Activated gamma-delta T cell treated with anti-CD3 and anti-CD28 coated beads, Interleukin-2, amount 50 U/mL, for 16 hours (primary cell): ENCODE results near the gene NAA60.
"Not testable (repeated sequence)": the region's sequence is repeated elsewhere in the genome, so short reads cannot be mapped to it uniquely, and the experiment has no call there.

Experiments
- DNase-seq: peaks from one replicate; pipeline ENCODE4 v3.0.0-alpha.2; 2020; ENCODE audit warnings: low read depth

Gene NAA60

GRCh38 chr16:3465301-3465700 lies 21.8 kb downstream of the NAA60 start:
- no peak for DNase-seq

GRCh38 chr16:3465911-3466584 lies 22.6 kb downstream of the NAA60 start:
- DNase-seq: no peak

GRCh38 chr16:3467182-3467581 lies 23.7 kb downstream of the NAA60 start:
- DNase-seq: no peak

- DNase-seq: no peak
These were observed 24.4 kb downstream of the NAA60 start for GRCh38 chr16:3467921-3468320.

GRCh38 chr16:3468501-3468900 lies 25.0 kb downstream of the NAA60 start:
- DNase-seq: no peak

- DNase-seq: no peak
These were observed 26.3 kb downstream of the NAA60 start for GRCh38 chr16:3469736-3470135.

- no peak for DNase-seq
These were observed 27.2 kb downstream of the NAA60 start for GRCh38 chr16:3470723-3471122.

- DNase-seq: no peak
These were observed 28.2 kb downstream of the NAA60 start for GRCh38 chr16:3471518-3472176.

- DNase-seq: no peak
These were observed 29.6 kb downstream of the NAA60 start for GRCh38 chr16:3472878-3473595.

- not testable (repeated sequence) for DNase-seq
These were observed 30.1 kb downstream of the NAA60 start for GRCh38 chr16:3473596-3473943.

GRCh38 chr16:3474136-3474779 lies 30.8 kb downstream of the NAA60 start:
- DNase-seq: no peak

GRCh38 chr16:3474870-3475269 lies 31.4 kb downstream of the NAA60 start:
- not testable (repeated sequence) for DNase-seq

- DNase-seq: no peak
These were observed 32.3 kb downstream of the NAA60 start for GRCh38 chr16:3475604-3476375.

GRCh38 chr16:3476409-3476808 lies 32.9 kb downstream of the NAA60 start:
- no peak for DNase-seq

- DNase-seq: no peak
These were observed 34.9 kb downstream of the NAA60 start for GRCh38 chr16:3478242-3478925.

GRCh38 chr16:3479654-3480216 lies 36.3 kb downstream of the NAA60 start:
- DNase-seq: no peak

GRCh38 chr16:3480901-3481695 lies 37.6 kb downstream of the NAA60 start:
- DNase-seq: no peak

GRCh38 chr16:3481696-3482658 lies 38.5 kb downstream of the NAA60 start:
- no peak for DNase-seq

GRCh38 chr16:3482659-3483241 lies 39.3 kb downstream of the NAA60 start:
- DNase-seq: no peak
